ENCODE data around the gene PYCR2. TPM values are rescaled to one million over a fixed set of nuclear protein-coding genes. Genes with fewer than 3 reads are reported as not detected.

The PYCR2 gene
- total RNA-seq, 1 donor from 2014 or later, result 40.5 TPM

DNA sequence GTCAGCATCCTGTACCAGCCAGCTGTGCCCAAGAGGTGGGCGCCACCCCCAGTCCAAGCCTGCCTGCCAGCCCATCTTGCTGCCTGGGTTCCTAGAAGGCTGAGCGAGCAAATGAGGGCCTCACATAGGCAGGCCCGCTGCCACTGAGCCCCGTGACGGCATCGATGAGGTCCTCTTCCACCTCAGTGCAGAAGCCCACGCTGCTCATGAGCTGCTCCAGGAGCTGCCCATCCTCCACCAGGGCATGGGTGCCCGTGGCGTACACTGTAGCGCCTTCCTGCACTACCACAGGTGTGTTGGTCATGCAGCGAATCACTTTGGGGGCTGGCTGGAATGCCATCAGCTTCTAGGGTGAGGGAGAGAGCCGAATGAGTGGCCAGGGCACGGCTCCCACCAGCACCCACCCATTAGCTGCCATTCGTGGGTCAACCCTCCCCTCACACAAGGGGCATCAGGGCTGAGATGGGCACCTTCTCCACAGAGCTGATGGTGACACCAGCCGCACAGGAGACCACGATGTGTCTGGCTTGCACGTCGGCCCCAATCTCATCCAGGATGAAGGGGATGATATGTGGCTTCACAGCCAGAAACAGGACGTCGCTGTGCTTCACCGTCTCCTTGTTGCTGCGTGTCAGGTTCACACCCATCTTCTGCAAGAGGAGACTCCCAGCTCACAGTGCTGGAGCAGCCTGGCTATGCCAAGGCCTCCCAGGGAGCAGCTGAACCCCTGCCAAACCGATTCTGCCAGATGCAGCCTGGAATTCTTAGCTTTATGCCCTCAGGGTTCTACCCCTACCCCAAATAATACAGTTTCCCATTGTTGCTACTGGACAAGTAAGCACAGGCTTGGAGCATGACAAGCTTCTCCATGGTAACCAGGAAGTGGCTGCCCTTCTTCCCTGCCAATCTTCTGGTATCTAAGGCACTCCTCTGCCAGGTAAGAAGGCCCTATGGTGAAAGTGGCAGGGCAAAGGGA lies 2.0 kb downstream of the PYCR2 start:
- no peak for DNase-seq (ENCODE audit: extremely low read depth, low read depth, low spot score)

DNA sequence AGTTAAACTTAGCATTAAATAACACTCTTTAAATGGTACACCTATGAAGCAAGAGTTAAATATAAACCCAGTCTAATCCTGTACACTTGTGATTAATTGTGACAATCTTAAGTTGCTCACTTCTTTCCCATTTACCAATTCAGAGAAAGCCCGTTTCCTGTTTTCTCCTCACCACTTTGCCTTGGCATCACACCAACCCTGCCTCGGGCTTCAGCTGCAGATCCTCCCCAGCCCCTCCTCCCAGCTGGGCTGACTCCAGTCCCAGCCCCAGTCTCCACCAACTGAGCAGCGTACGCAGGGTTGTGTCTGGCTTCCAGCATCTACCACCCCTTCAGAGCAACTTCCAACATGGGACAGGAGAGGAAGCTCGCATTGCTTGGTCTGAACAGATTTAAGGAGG lies 4.1 kb downstream of the PYCR2 start:
- DNase-seq (ENCODE audit: extremely low read depth, low read depth, low spot score), result no peak

DNA sequence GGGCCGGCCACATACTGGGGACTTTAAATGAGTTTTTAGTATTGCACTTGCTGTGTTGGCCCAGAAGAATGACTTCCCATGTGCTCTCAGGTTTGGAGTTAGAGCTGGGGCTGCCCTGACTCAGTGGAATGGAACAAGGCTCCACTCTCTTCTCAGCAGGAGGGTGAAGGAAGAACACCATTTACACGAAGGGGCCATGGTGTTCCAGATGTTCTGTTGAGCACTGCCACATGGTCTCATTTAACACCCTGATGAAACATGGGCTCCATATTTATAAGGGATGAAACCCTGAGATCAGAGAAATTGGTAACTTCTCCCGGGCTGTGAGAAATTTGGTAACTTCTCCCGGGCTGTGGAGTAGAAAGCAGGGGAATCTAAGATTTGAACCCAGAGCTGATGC lies 5.8 kb downstream of the PYCR2 start:
- no peak for DNase-seq (ENCODE audit: extremely low read depth, low read depth, low spot score)

DNA sequence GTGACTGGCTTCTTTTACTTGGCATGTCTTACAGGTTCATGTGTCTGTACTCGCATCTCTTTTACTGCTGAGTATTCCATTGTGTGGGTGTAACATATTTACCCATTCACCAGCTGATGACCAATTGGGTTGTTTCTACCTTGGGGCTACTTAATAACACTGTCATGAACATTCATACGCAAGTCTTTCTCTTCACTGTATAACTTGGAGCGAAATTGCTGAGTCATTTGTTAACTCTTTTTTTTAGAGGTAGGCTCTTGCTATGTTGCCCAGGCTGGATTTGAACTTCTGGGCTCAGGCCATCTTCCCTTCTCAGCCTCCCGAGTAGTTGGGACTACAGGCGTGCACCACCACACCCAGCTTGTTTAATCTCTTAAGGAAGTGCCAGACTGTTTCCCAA lies 6.5 kb downstream of the PYCR2 start:
- no peak for DNase-seq (ENCODE audit: extremely low read depth, low read depth, low spot score)

DNA sequence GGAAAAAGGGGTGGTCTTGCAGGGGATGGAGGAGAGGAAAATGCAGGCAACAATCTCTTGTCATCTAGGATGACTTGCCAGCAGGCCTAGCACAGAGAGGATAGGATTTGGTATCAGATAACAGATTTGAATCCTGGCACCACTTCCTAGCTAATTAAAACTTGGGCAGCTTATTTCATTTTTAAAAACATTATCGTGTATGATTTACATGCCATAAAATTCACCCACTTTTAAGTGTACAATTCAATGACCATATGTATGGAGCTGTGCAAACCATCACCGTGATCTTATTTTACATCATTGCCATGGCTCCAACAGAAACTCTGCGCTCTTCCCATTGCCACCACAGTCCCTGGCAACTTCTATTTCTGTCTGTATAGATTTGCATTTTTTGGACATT lies 6.9 kb downstream of the PYCR2 start:
- DNase-seq (ENCODE audit: extremely low read depth, low read depth, low spot score), result no peak

DNA sequence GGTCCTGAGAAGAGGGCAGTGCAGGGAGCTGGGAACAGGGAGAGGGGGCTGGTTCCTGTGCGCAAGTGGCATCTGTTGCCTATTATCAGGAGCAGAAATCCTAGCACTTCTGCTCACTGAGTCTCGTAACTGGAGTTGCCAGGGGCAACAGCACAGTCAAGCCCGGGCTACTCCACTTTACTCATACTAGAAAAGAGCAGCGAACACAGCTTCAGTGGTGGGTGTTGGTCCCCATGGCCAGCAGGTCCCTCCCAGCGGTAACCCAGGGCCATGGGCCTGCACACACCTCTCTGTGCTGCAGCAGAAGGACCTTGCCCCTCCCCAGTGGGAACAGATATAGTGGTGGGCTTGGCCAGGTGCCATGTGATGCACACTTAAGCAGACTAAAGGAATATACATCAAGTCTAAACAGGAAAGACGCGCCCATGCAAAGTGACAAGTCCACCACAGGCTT lies 8.5 kb downstream of the PYCR2 start:
- no peak for DNase-seq (ENCODE audit: extremely low read depth, low read depth, low spot score)

DNA sequence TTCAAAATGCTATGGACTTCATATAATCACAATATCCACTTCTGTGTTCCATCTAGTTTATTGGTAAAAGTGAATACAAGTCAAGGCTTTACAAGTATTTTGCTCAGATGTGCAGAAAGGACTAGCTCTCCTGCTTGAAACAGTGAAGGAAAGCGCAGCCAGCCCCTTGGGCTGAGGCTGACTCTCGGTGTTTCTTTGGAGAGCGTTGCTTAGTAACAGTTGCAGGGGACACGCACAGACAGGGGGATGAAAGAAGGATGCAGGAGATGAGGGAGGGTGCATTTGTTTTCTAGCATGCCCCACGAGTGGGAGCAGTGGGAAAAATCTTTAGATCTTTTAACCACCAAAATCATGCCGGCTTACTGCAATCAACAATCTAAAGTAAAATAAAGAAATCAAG lies 9.1 kb downstream of the PYCR2 start:
- DNase-seq (ENCODE audit: extremely low read depth, low read depth, low spot score), result no peak

DNA sequence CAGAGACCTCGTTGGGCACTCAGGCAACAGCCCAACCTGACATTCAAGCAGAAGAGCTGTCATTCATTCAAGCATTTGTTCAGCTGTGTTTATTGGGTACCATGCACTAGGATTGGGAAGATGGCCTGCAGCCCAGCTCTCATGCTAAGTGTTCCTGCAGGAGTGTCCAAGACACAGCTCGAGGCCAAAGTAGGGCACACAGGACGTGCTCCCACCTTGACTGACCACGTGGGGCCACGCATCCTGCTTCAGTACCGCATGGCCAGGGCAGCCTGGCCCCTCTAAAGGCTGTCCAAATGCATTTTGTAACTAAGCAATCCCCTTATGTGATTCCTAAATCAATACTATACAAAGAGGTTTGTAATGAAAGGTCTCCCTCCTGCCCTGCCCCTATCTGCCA lies 9.7 kb downstream of the PYCR2 start:
- no peak for DNase-seq (ENCODE audit: extremely low read depth, low read depth, low spot score)

DNA sequence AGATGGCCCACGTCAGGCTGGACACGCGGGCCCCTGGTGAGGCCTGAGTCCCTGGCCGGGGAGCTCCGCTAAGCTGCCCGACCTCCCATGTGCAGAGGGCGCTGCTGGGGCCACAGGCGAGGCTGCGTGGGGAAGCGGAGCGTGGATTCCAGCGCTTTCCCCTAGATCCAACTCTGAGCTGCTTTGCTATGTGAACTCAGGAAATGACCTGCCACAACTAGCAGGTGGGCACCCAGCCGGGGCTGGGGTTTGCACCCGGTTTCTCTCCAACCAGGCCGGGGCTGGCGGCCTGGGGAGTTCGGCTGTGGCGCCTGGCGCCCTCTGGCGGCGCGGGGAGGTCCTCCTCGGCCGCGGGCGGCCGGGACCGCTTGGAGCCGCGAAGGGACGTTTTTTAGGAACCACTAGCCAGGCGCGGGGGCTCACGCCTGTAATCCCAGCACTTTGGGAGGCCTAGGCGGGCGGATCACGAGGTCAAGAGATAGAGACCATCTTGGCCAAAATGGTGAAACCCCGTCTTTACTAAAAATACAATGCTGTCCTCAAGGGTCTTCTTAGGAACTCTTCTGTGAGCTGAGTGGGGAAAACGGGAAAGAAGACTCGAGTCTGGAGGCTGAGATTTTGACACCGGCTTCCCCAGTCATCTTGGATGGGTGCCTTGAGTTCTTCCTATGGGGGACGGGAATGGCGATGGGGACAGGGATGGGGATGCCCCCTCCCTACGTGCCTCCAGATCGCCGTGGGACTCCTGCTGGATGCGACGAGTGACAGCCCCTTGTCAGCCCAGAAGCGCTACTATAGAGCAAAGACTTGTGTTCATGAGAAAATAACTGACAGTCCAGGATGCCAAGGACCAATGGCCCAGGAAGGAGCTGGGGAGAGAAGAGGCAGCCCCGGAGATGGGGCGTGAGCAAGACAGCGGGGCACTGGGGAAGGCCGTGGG lies 12.6 kb downstream of the PYCR2 start:
- no peak for DNase-seq (ENCODE audit: extremely low read depth, low read depth, low spot score)

DNA sequence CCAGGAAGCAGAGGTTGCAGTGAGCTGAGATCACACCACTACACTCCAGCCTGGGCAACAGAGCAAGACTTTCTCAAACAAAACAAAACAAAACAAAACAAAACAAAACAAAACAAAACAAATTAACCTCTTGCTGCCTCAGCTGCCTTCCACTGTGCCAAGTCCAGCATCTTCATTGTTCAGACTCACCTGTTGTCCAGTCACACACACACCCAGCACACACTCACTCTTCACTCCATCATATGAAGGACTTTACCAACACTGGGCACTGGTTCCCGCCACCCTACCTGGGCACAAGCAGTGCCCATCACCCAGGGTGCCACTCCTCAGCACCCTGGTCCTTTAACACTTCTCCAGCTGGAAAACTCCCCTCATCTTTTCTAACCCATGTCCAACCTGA lies 14.6 kb downstream of the PYCR2 start:
- DNase-seq (ENCODE audit: extremely low read depth, low read depth, low spot score), result no peak

DNA sequence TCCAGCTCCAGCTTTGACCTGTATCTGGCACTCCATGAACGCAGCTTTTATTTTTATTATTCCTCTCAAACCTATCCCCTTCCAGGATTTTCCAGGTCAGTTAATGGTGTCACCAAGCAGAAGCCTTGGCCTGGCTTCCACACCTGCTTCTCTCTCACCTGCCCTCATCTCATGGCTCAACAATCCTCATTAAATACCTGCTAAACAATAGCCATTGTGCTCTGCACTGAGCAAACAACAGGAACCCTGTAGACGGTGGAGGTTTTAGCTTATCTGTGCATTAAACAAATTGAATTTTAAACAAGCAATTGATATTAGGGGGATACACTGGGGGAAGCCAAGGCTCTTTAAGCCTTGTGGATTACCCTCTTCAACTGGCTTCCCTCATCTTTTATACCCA lies 15.3 kb downstream of the PYCR2 start:
- DNase-seq (ENCODE audit: extremely low read depth, low read depth, low spot score), result no peak

DNA sequence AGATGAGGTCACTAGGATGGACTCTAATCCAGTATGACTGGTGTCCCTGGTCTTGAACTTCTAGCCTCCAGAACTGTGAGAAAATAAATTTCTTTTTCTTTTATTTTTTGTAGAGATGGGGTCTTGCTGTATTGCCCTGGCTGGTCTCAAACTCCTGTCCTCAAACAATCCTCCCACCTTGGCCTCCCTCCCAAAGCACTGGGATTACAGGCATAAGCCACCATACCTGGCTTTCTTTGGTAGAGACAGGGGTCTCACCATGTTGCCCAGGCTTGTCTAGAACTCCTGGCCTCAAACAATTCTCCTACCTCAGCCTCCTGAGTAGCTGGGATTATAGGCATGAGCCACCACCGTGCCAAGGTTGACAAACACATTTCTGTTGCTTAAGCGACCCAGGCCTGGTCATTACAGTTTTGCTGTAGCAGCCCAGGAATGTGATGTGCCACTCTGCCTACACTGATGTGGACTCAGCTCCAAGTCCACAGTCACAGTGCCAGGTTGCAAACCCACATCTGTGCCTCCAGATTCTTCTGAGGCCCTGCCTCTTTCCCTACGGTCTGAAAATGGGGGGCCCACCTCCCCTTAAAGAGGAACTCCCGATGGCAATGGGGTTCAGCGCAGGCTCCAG lies 15.9 kb downstream of the PYCR2 start:
- no peak for DNase-seq (ENCODE audit: extremely low read depth, low read depth, low spot score)

DNA sequence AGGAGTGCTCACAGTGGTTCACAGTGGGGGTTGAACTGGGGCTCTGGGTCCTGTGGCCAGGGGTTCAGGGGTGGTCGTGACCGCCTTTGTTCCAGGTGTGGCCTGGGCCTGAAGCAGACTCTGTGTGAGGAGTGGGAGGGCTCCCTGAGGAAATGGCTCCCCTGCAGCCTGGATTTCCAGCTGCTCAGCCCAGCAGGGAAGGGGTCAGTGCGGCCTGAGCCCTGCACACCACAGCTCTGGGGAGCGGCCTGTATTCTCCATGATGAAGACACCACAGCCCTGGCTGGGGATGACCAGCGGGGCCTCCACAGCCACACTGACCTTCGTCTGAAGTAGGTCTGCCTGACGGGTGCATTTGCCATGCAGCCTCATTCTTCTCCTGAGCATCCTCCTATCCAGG lies 16.7 kb downstream of the PYCR2 start:
- DNase-seq (ENCODE audit: extremely low read depth, low read depth, low spot score), result no peak

DNA sequence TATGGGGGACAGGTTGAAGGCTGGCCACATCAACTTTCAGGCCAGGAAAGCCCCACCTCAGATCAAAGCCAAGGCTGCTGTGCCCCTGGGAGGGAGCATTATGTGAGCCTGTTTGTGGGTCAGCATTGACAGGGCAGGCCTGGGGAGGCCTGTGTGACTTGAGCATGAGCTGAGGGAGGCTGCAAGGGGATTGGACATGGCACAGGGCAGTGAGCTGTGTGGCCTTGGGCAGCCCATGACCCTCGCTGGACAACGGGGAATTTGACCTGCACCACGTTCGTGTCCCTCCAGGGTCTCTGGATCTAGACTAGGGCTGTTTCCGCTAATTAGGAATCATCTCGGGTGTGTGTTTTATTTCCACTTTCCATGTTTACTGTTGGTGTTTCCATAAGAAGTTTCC lies 17.6 kb downstream of the PYCR2 start:
- no peak for DNase-seq (ENCODE audit: extremely low read depth, low read depth, low spot score)

DNA sequence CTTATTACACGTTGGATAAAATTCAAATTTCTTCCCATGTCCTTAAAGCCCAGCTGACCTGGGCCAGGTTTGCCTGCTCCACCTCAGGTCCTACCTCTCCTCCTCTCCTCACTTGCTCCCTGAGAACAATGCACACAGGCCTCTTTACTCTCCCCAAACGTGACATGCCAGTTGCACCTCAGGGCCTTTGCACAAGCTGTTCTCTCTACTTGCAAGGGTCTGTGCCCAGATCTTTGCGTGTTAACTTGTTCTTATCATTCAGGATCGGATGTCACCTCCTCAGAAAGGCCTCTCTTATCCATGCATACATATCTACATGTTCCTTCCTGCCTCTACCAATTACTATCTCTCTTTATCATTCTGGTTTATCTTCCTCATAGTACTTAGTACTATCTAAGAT lies 20.4 kb downstream of the PYCR2 start:
- no peak for DNase-seq (ENCODE audit: extremely low read depth, low read depth, low spot score)

DNA sequence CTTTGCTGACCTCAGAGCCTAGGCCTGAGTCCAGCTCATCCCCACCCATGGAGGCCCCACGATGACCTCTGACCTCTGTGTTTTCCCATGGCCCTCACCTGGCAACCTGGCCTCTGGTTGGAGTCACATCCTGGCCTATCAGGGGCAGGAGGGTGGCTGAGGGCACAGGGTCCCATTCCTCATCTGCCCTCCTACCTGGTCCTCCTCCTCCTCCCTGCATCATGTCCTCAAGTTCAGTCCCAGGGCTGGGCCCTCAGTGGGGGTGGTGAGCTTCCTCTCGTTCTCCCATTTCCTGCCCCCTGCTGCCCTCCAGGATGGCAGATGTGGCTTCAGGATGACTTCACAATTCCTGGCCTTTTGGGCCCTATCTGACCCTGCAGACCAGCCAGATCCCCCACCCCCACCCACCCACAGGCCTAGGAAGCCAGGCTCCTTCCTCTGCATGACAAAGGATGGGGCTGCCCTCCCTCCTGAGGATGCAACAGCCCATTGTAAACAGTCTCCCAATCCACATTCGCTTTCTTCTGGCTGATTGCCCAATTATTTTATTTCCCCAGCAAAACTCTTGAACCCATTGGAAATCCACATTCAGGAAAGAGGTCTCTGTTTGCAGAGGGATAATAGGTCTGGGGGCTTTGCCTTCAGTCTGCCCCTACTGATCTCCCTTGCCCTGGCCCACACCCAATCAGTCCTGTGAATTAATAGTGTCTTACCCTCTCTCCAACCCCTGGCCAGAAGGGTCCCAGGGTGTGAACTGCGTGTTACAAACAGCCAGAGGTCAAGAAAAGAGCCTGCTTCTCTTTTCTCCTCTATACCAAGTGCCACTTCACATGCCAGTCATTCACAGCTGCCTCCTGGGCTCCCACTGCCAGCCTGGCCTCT lies 24.8 kb downstream of the PYCR2 start:
- no peak for DNase-seq (ENCODE audit: extremely low read depth, low read depth, low spot score)

DNA sequence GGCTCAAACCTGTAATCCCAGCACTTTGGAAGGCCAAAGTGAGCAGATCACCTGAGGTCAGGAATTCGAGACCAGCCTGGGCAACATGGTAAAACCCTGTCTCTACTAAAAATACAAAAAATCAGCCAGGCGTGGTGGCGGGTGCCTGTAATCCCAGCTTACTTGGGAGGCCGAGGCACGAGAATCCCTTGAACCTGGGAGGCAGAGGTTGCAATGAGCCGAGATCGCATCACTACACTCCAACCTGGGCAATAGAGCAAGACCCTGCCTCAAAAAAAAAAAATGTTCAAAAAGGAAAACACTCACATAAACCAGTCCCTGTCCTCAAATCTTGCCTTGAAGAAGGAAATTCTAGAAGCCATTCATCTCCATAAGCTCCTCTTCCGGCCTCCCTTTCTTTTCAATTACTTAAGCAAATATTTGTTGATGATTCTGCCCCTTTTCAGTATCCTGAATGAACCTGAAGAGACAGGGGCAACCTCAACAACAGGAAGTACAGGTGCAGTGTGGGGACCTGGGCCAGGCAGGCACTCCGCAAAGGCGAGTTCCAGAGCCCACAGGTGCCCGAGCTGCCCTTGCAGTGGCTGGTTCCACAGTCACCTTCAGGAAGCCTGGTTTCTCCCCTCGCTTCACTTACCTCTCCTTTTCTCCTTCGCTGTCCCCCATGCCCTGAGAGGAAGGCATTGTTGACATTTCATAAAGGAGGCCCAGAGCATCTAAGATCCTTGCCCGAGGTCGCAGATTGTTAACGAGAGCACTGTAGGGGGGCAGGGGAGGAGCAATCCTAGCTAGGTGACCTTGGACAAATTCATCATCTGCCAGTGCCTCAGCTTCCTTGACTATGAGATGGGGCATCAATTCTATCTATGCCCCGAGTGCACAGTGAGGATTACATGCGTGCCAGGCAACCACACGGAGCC lies 26.2 kb downstream of the PYCR2 start:
- no peak for DNase-seq (ENCODE audit: extremely low read depth, low read depth, low spot score)

DNA sequence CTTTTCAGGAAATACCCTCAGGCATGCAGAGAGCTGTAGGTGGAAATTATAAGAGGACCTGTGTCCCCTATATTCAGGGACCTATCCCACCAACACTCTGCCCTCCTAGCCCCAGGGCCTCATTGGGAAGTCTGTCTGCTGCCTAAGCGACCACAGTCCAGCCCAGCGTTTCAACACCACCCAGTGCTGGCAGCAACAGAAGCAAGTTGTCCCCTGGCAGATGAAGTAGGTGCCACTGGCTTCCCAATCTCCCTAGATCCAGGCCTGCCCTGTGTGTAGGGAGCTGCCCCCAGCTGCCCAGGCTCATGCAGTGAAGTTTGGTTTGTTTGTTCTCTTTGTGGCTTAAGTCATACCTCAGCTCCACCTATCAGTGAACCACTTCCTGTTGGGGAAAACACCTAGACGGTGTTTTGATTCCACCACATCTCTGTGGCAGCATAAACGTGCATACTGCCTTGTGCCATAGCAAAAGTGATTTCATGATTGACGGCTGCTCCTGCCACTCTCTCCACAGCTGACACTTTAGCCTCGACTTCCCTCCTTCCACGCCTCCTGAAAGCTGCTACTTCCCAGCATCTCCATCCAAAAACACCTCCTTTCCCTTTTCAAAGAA lies 27.0 kb downstream of the PYCR2 start:
- no peak for DNase-seq (ENCODE audit: extremely low read depth, low read depth, low spot score)

DNA sequence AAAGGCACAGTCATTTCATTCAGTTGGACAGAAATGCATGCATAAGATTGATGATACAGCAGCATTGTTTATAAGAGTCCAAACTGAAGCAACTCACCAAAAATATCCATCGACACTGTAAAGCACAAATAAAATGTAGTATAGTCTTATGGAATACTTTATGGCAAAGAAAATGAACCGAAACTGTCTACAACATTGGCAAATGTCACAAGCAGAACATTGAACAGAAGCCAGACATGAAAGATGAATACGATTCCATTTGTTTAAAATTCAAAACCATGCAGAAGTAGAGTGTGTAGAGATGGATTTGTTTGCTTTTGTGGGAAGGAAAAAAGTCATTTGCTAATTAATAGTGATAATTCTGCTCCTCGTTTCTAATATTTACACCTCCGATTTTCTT lies 27.6 kb downstream of the PYCR2 start:
- DNase-seq (ENCODE audit: extremely low read depth, low read depth, low spot score), result no peak

Measured in glomerular endothelial cell (primary cell).